GM12878 (cell line): ENCODE data around the gene FITM1. TPM values are rescaled to one million over a fixed set of nuclear protein-coding genes. Genes with fewer than 3 reads are reported as not detected.

Experiments used
- ATAC-seq: fragments of 200-7000 bp; cut with Tn5 transposase; 3 replicates; pipeline ENCODE4 v1.9.1; 2020; ENCODE audit warnings: mild to moderate bottlenecking, moderate library complexity
- BruUV-seq: library from RNA; stranded (reverse); fragments of 400-500 nt; replicated peaks from 2 replicates; lab custom pipeline; 2021; lab: Mats Ljungman, UMichigan
- CTCF ChIA-PET: fragments of 300-600 bp; sonication (Branson Sonifier 250); formaldehyde crosslinking; extraction: SDS; loops from one replicate; lab custom pipeline; 2021; ENCODE audit warnings: inconsistent platforms; lab: Yijun Ruan, JAX
- POLR2A ChIA-PET: fragments of 350-600 bp; formaldehyde crosslinking; extraction: SDS; loops from one replicate; lab custom pipeline; 2021; ENCODE audit warnings: inconsistent platforms; lab: Charles Lee
- RAD21 ChIA-PET: fragments of 300-600 bp; sonication (Branson Sonifier 250); formaldehyde crosslinking; loops from one replicate; lab custom pipeline; 2023; ENCODE audit warnings: antibody characterized with exemption; ENCODE audit not compliant: unreplicated experiment; lab: Charles Lee
- SMC1A ChIA-PET: fragments of 300-600 bp; sonication (Branson Sonifier 250); formaldehyde crosslinking; loops from one replicate; lab custom pipeline; 2023; ENCODE audit not compliant: unreplicated experiment, uncharacterized antibody; lab: Charles Lee
- DNase-seq: peaks from one replicate; pipeline ENCODE4 v3.0.0-alpha.2; 2011; ENCODE audit warnings: low read depth, low spot score
- FAIRE-seq: peaks from 3 replicates; lab custom pipeline; 2011; peaks lifted over from hg19 to GRCh38; lab: Jason Lieb, UNC
- H2AFZ ChIP-seq: 2 replicates; pipeline ENCODE4 v1.6.0; 2011; ENCODE audit warnings: low read depth, low read length, control low read depth; ENCODE audit not compliant: control insufficient read depth
- H3K27ac ChIP-seq: 2 replicates; pipeline ENCODE4 v1.5.1; 2011; ENCODE audit warnings: control low read depth; ENCODE audit not compliant: control insufficient read depth, insufficient read depth
- H3K27me3 ChIP-seq, 2 experiments: replicated peaks in 1 of 2; 2 replicates each; pipeline versions ENCODE4 v1.6.0 to v1.6.1; 2011; ENCODE audit warnings: low read length in 1 of 2; ENCODE audit not compliant: control insufficient read depth in 2 of 2, insufficient read depth in 2 of 2
- H3K36me3 ChIP-seq, 2 experiments: 2 replicates each; pipeline ENCODE4 v1.5.1; 2011; ENCODE audit warnings: low read length in 1 of 2; ENCODE audit not compliant: control insufficient read depth in 2 of 2, insufficient read depth in 2 of 2
- H3K4me1 ChIP-seq: 2 replicates; pipeline ENCODE4 v1.6.1; 2011; ENCODE audit warnings: mild to moderate bottlenecking, low read length, moderate library complexity, mixed read lengths; ENCODE audit not compliant: control insufficient read depth, insufficient read depth
- H3K4me2 ChIP-seq: 2 replicates; pipeline ENCODE4 v1.6.0; 2011; ENCODE audit warnings: control low read depth; ENCODE audit not compliant: control insufficient read depth, insufficient read depth
- H3K4me3 ChIP-seq: fragments of 200-600 bp; sonication (generic); 2 replicates; pipeline ENCODE4 v1.5.1; 2016
- H3K79me2 ChIP-seq: 2 replicates; pipeline ENCODE4 v1.6.0; 2011; ENCODE audit warnings: low read length; ENCODE audit not compliant: control insufficient read depth, insufficient read depth
- H3K9ac ChIP-seq: 2 replicates; pipeline ENCODE4 v1.8.0; 2011; ENCODE audit warnings: low read length, control low read depth, mixed read lengths; ENCODE audit not compliant: control insufficient read depth, insufficient read depth
- H3K9me3 ChIP-seq: replicated peaks from 3 replicates; pipeline ENCODE4 v1.5.1; 2011; ENCODE audit warnings: mild to moderate bottlenecking, low read length; ENCODE audit not compliant: control insufficient read depth, insufficient read depth
- H4K20me1 ChIP-seq: 2 replicates; pipeline ENCODE4 v1.6.0; 2011; ENCODE audit not compliant: control insufficient read depth, insufficient read depth
- CREB1 ChIP-seq: IDR thresholded peaks from 2 replicates; pipeline ENCODE4 v1.6.1; 2012; ENCODE audit warnings: low read depth, mild to moderate bottlenecking, inconsistent platforms
- E2F4 ChIP-seq: IDR thresholded peaks from 2 replicates; pipeline ENCODE4 v1.6.1; 2012; ENCODE audit warnings: low read depth, low read length, improper control_type of control experiment
- EED ChIP-seq: sonication (generic); IDR thresholded peaks from 2 replicates; pipeline ENCODE4 v1.6.1; 2016; ENCODE audit warnings: antibody characterized with exemption, low read depth
- ETV6 ChIP-seq, 2 experiments: fragments of 450-650 bp in 1 of 2; IDR thresholded peaks in 1 of 2; conservative IDR thresholded peaks in 1 of 2; 2 replicates each; pipeline ENCODE4 v1.6.1; 2014; ENCODE audit warnings: antibody characterized with exemption in 1 of 2, borderline replicate concordance in 1 of 2, low read depth in 1 of 2, mild to moderate bottlenecking in 1 of 2, moderate library complexity in 1 of 2
- JUNB ChIP-seq: IDR thresholded peaks from 2 replicates; pipeline ENCODE4 v1.6.1; 2016; ENCODE audit warnings: antibody characterized with exemption, mild to moderate bottlenecking
- KLF5 ChIP-seq: fragments of 450-650 bp; IDR thresholded peaks from 2 replicates; pipeline ENCODE4 v1.6.1; 2014; ENCODE audit warnings: mild to moderate bottlenecking; ENCODE audit not compliant: partially characterized antibody
- MYB ChIP-seq: fragments of 150-350 bp; IDR thresholded peaks from 2 replicates; pipeline ENCODE4 v1.6.1; 2014; ENCODE audit warnings: mild to moderate bottlenecking, low read depth, low read length, borderline replicate concordance
- NBN ChIP-seq: fragments of 450-650 bp; IDR thresholded peaks from 2 replicates; pipeline ENCODE4 v1.6.1; 2016
- PBX3 ChIP-seq: IDR thresholded peaks from 2 replicates; pipeline ENCODE4 v1.6.1; 2011; ENCODE audit warnings: mild to moderate bottlenecking, low read depth, low read length, moderate library complexity; ENCODE audit not compliant: insufficient replicate concordance
- RELA ChIP-seq: fragments of 450-650 bp; IDR thresholded peaks from 2 replicates; pipeline ENCODE4 v1.8.0; 2014; ENCODE audit warnings: borderline replicate concordance; ENCODE audit not compliant: partially characterized antibody
- RELB ChIP-seq: fragments of 450-650 bp; IDR thresholded peaks from 2 replicates; pipeline ENCODE4 v1.6.1; 2017; ENCODE audit warnings: low read depth, mild to moderate bottlenecking, moderate library complexity
- RUNX3 ChIP-seq: IDR thresholded peaks from 2 replicates; pipeline ENCODE4 v1.6.1; 2012; ENCODE audit warnings: low read length, inconsistent platforms
- SP1 ChIP-seq: IDR thresholded peaks from one replicate; pipeline ENCODE4 v1.6.1; 2011; ENCODE audit warnings: low read depth, low read length
- SREBF1 ChIP-seq: IDR thresholded peaks from 2 replicates; pipeline ENCODE4 v1.6.1; 2012; ENCODE audit warnings: mild to moderate bottlenecking, low read length
- SUZ12 ChIP-seq: fragments of 200-600 bp; sonication (generic); IDR thresholded peaks from one replicate; pipeline ENCODE4 v1.6.1; 2018; ENCODE audit warnings: antibody characterized with exemption, mild to moderate bottlenecking; ENCODE audit not compliant: unreplicated experiment
- TAF1 ChIP-seq: IDR thresholded peaks from 2 replicates; pipeline ENCODE4 v1.6.1; 2011; ENCODE audit warnings: mild to moderate bottlenecking, low read depth, low read length, borderline replicate concordance
- ZBTB4 ChIP-seq: fragments of 450-650 bp; formaldehyde crosslinking; IDR thresholded peaks from 2 replicates; pipeline ENCODE4 v1.4.0; 2022; ENCODE audit warnings: mild to moderate bottlenecking, moderate library complexity
- ZNF384 ChIP-seq: IDR thresholded peaks from 2 replicates; pipeline ENCODE4 v1.6.1; 2012; ENCODE audit warnings: low read depth, mild to moderate bottlenecking, low read length, improper control_type of control experiment, borderline replicate concordance
- WGBS: methylation state at CpG from one replicate; pipeline ENCODE4 v1.1.6; 2016; ENCODE audit warnings: low lambda C conversion rate; ENCODE audit not compliant: insufficient replicate concordance, insufficient coverage; ENCODE audit errors: missing lambda C conversion rate; 5-methylcytosine and 5-hydroxymethylcytosine counted together
- in situ Hi-C: fragments of 300-500 bp; cut with MboI; formaldehyde crosslinking; loops from 9 replicates; pipeline ENCODE4 v1.14.3; 2018; ENCODE audit warnings: mixed read lengths
- intact Hi-C: fragments of 100-400 bp; cut with micrococcal nuclease; formaldehyde crosslinking; loops from one replicate; pipeline ENCODE4 v1.14.2; 2022; ENCODE audit not compliant: unreplicated experiment
- polyA plus RNA-seq, 11 experiments: library from polyadenylated mRNA; depleted of rRNA in 4 of 11; unstranded in 6 of 11; stranded (reverse) in 5 of 11; fragments of >200 nt; fragmentation: Nextera tagmentation in 4 of 11; fragmentation: Illumina TruSeq in 1 of 11; extraction: Ambion mirVana in 4 of 11; extraction: Trizol in 1 of 11; gene quantifications; 1 replicate in 1 of 11; 2 replicates in 10 of 11; pipeline versions ENCODE4 v1.2.1 to v1.2.3, GENCODE V29; 2011 to 2016; ENCODE audit warnings: inconsistent platforms in 2 of 11, missing spikeins in 2 of 11, low read depth in 1 of 11
- total RNA-seq, 4 experiments: library from RNA; depleted of rRNA in 3 of 4; stranded (reverse); fragments of >200 nt in 3 of 4; fragmentation: Illumina TruSeq in 1 of 4; extraction: Trizol in 1 of 4; gene quantifications; 2 replicates each; pipeline versions ENCODE4 v1.2.1 to v1.2.3, GENCODE V29; 2013 to 2021

FITM1 gene
- total and polyA plus RNA-seq, 10 of the 15 experiments (the other 5 are each of a cell fraction or from before 2014, with no cell fraction given), result 0.11 to 1.9 (median 0.45) TPM; not detected in 2

- RAD21 ChIA-PET, result no interaction called here
- TF ChIP-seq CREB1 (no peak), E2F4 (no peak), EED (no peak), RELA (no peak), ZBTB4 (CRISPR knock-in tag) (no peak), SP1 (no peak), ETV6 (conservative IDR thresholded peaks at IDR 0.05 in 1 of 2, IDR thresholded peaks at IDR 0.05 in 1 of 2; ENCODE audit: borderline replicate concordance in 1 of 2, low read depth in 1 of 2) (no peak), MYB (no peak), RUNX3 (no peak), ZNF384 (no peak), NBN (no peak), SREBF1 (no peak), RELB (no peak), SUZ12 (no peak), PBX3 (no peak), JUNB (no peak), TAF1 (no peak), KLF5 (no peak)
- Histone ChIP-seq H4K20me1 (no peaks in the 10 kb centered on the region), H2AFZ (no peak overlapping the region), H3K9ac (no peak overlapping the region), H3K27ac (no peak overlapping the region), H3K4me1 (peaks cover 19% of the 10 kb centered on the region), H3K9me3 (no peaks in the 10 kb centered on the region), H3K36me3 (peaks cover 15 to 23% of the 10 kb centered on the region in 2 experiments), H3K27me3 (no peaks in the 10 kb centered on the region), H3K4me2 (no peak overlapping the region), H3K4me3 (no peak overlapping the region), H3K79me2 (no peaks in the 10 kb centered on the region)
- FAIRE-seq (no peak), ATAC-seq (no peak), DNase-seq (no peak)
- in situ Hi-C loops, result loop anchor here (25.0 kb wide), 1 partner anchor 810 kb away; the partner anchor contains the start of genes BCL2L2, PABPN1 and PPP1R3E
- SMC1A ChIA-PET, result interaction anchor here (0.7 to 1.2 kb wide), 2 partner anchors 9 to 32 kb away, joined by 4 read pairs; no protein-coding TSS in a partner anchor
- no TSS peak for BruUV-seq
- 89% methylated on average over 3 of the region's 4 CpGs for WGBS
- intact Hi-C loops, result no loop called here
- CTCF ChIA-PET, result interaction anchor here (0.6 to 0.8 kb wide), 2 partner anchors 13 to 14 kb away, joined by 3 read pairs; no protein-coding TSS in a partner anchor
- POLR2A ChIA-PET, result interaction anchor here (17.1 kb wide), 1 partner anchor 14 kb away, joined by 276 read pairs; the partner anchor contains the start of genes EMC9, FITM1 and PSME1
Measured at GRCh38 chr14:24122416-24122815, 8.0 kb upstream of the FITM1 start.
